Fibroblast of mammary gland (primary cell): ENCODE measurements around the gene CCL19.
"Not testable (repeated sequence)": the region's sequence is repeated elsewhere in the genome, so short reads cannot be mapped to it uniquely, and the experiment has no call there.

Experiments used
- DNase-seq: peaks from one replicate; pipeline ENCODE4 v3.0.0-alpha.2; 2010; ENCODE audit warnings: low read depth
- H3K4me3 ChIP-seq: 2 replicates; pipeline ENCODE4 v1.5.1; 2011; ENCODE audit warnings: low read depth, mild to moderate bottlenecking, low read length, moderate library complexity; ENCODE audit not compliant: control insufficient read depth
- TF ChIP-seq, protein P1 (sequence below): conservative IDR thresholded peaks from 2 replicates; pipeline ENCODE4 v1.5.1; 2011; ENCODE audit warnings: low read depth, low read length, inconsistent platforms; ENCODE audit not compliant: control insufficient read depth, insufficient read depth

CCL19 gene

DNA sequence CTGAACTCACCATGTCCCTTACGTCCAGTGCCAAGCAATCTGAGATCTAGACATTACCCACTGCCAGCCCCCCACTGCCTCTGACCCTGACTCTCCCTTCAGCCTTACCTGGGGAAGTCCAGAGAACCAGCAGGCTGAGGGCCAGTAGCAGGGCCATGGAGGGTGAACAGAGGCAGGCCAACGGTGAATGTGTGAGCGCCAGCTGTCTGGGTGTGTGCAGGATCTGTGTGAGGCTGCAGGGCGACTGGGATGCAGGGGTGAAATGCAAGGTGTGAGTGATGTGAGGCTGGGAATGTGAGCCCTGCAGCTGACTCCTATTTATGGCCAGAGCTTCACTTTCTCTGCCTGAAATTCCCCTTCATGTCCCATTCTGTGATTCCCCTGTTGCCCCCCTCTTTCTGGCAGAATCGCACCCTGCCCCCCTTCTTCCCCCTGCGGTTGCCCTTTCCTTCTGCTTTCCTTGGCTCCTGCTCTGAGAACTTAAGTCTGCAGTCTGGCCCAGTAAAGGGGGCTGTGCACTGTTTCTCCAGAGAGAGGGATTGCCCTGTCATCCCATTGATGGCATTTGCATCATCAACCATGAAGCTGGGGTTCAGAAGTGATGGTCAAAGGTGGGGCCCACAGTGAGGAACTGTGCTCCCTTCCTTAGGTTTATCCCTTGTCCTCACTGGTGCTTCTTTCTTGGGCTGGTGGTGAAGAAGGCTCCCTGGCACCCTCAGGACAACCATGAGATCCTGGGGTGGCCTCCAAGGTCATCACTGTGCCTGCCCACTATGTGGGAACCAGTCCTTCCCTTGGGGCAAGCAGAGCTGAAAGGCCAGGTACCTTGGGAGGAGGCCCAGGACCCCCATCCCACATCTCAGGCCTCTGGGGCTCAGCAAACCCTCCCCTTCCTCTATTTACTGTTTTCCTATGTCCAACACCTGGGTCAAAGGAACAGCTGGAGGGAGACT lies at the start of gene CCL19:
Gene CCL19 (minus strand): TSS at position 294 of the 953 bp plus-strand sequence. CDS start 137 bp downstream, at position 157.
- no peak within 1 kb of the TSS for H3K4me3 ChIP-seq
- TF ChIP-seq, protein P1, sequence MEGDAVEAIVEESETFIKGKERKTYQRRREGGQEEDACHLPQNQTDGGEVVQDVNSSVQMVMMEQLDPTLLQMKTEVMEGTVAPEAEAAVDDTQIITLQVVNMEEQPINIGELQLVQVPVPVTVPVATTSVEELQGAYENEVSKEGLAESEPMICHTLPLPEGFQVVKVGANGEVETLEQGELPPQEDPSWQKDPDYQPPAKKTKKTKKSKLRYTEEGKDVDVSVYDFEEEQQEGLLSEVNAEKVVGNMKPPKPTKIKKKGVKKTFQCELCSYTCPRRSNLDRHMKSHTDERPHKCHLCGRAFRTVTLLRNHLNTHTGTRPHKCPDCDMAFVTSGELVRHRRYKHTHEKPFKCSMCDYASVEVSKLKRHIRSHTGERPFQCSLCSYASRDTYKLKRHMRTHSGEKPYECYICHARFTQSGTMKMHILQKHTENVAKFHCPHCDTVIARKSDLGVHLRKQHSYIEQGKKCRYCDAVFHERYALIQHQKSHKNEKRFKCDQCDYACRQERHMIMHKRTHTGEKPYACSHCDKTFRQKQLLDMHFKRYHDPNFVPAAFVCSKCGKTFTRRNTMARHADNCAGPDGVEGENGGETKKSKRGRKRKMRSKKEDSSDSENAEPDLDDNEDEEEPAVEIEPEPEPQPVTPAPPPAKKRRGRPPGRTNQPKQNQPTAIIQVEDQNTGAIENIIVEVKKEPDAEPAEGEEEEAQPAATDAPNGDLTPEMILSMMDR: no peak
- DNase-seq: no peak

DNA sequence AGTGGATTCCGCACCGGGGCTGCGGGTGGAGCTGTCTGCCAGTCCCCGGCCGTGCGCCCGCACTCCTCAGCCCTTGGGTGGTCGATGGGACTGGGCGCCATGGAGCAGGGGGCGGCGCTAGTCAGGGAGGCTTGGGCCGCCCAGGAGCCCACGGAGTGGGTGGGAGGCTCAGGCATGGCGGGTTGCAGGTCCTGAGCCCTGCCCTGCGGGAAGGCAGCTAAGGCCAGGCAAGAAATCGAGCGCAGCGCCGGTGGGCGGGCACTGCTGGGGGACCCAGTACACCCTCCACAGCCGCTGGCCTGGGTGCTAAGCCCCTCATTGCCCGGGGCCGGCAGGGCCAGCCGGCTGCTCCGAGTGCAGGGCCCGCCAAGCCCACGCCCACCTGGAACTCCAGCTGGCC lies 49.1 kb upstream of the CCL19 start:
- not testable (repeated sequence) for DNase-seq, H3K4me3 ChIP-seq

DNA sequence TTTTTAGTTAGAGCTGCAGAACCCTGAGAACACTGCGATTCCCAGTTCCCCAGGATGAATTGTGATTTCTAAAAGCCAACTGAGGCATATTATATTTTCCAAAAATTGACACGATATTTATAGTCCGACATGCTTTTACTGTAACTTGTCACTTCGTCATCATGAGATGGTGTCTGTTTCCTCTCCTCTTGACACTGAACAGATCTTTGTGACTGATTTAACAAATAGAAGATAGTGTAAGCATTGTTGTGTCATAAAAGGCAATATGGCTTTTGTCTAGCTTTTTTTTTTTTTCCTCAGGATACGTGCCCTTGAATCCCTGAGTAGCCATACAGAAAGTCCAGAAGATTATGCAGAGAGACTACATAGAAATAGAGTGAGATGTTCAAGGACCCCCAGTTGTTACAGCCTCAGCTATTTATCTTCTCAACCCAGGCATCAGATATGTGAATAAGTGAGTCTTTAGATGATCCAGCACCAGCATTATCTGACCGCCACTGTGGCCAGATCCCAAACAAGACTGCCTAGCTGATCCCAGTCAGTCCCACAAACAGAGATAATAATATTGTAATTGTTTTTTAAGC lies 46.7 kb upstream of the CCL19 start:
- TF ChIP-seq, protein P1: no peak
- H3K4me3 ChIP-seq: no peak overlapping the region
- no peak for DNase-seq

DNA sequence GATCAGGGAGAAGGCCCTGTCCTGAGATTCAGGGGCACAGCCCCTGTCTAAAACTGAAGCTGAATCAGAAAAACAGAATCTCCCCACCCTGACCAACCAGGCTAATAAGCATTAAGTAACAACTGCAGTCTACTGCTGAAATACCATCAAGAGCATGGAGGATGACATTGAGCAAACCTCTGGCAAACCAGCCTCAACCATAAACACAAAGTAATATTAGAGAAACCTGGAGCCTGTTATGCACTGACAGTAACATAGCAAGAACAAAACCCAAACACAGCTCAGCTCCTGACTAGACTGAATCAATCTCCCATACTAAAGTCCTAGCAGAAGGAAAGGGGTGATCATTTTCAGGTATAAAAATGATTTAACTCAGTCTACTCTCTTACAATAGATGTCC lies 43.6 kb upstream of the CCL19 start:
- H3K4me3 ChIP-seq: no peak overlapping the region
- DNase-seq: no peak
- TF ChIP-seq, protein P1: no peak

DNA sequence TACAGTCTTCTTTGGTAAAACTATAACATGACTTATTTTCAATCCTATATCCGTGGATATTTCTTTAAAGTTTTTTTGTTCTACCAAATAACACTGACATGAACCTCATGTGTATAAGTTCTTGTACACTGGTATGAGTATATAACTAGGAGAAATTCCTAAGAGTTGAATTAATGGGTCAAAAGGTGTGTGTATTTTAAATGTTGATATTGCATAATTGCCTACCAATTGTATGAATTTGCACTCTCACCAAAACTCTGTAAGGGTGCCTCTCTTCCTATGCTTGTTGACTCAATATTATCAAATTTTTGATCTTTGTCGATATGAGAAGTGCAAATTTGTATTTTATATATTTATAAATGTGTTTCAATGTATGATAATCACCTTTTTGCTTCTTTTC lies 41.8 kb upstream of the CCL19 start:
- no peak overlapping the region for H3K4me3 ChIP-seq
- TF ChIP-seq, protein P1: no peak
- no peak for DNase-seq

DNA sequence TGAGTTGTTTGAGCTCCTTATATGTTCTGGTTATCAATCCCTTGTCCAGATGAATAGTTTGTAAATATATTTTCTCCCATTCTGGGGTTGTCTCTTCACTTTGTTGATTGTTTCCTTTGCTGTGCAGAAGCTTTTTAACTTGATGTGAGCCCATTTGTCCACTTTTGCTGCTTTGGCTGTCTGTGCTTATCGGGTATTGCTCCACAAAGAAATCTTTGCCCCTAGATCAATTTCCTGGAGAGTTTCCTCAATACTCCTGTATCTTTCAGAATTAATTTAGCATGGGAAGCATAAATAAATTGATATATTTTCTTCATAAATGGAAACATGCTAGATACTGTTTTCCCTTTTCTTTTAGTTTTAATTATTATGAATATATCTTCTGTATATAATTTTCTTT lies 41.4 kb upstream of the CCL19 start:
- no peak overlapping the region for H3K4me3 ChIP-seq
- TF ChIP-seq, protein P1: no peak
- no peak for DNase-seq

DNA sequence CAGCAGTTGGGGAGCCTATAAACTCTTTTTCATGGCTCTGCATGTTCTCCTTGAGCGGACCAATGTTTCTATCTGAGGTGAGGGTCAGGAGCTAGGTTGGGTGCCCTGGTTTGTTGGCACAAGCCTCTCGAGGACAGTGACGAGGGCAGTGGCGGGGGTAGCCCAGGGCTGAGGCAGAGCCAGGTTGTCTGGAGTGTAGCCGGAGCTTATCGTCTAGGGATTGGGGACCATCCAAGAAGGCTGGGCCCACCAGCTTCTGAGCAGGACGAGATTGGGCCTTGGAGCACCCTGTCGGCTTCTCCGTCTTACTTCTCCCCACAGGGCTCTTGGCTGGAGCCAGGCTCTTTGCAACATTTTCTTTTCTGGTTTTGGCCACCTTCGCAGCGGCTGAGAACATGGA lies 32.1 kb upstream of the CCL19 start:
- H3K4me3 ChIP-seq: no peak overlapping the region
- no peak for DNase-seq
- TF ChIP-seq, protein P1: no peak

DNA sequence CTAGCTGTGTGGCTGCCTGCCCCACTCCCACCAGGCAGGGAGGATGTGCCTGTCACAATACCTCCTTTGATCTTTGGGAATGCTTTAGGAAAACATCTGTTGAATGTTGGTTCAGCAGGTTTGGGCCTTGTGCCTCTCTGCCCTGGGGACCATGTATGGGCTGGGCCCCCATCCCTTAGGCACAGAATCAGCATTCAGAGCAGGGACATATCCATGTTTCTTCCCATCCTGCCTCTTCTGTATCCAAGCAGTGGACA lies 28.6 kb upstream of the CCL19 start:
- not testable (repeated sequence) for DNase-seq, H3K4me3 ChIP-seq
